Keratinocyte (primary cell): ENCODE results near the gene LRRC75B. TPM values are rescaled to one million over a fixed set of nuclear protein-coding genes. Genes with fewer than 3 reads are reported as not detected.

Experiments
- DNase-seq: peaks from one replicate; pipeline ENCODE4 v3.0.0-alpha.2; 2011; ENCODE audit warnings: low read depth, missing footprints, low spot score
- FAIRE-seq: peaks from 2 replicates; lab custom pipeline; 2011; peaks lifted over from hg19 to GRCh38; lab: Jason Lieb, UNC
- H2AFZ ChIP-seq: 2 replicates; pipeline ENCODE4 v1.6.0; 2012; ENCODE audit warnings: low read length, control low read depth, inconsistent platforms; ENCODE audit not compliant: control insufficient read depth
- H3K27ac ChIP-seq: 2 replicates; pipeline ENCODE4 v1.5.1; 2011; ENCODE audit warnings: low read length; ENCODE audit not compliant: control insufficient read depth, insufficient read depth
- H3K27me3 ChIP-seq: 3 replicates; pipeline ENCODE4 v1.6.0; 2011; ENCODE audit warnings: low read length; ENCODE audit not compliant: control insufficient read depth, insufficient read depth; ENCODE audit errors: extremely low read depth
- H3K36me3 ChIP-seq, 2 experiments: 2 replicates in 1 of 2; 3 replicates in 1 of 2; pipeline ENCODE4 v1.5.1; 2011; ENCODE audit warnings: low read length in 2 of 2, mild to moderate bottlenecking in 1 of 2; ENCODE audit not compliant: control insufficient read depth in 2 of 2, insufficient read depth in 2 of 2; ENCODE audit errors: extremely low read depth in 1 of 2
- H3K4me1 ChIP-seq: 3 replicates; pipeline ENCODE4 v1.5.1; 2011; ENCODE audit warnings: low read length; ENCODE audit not compliant: control insufficient read depth, insufficient read depth; ENCODE audit errors: extremely low read depth
- H3K4me2 ChIP-seq: 3 replicates; pipeline ENCODE4 v1.6.0; 2011; ENCODE audit warnings: low read depth, low read length; ENCODE audit not compliant: control insufficient read depth, insufficient read depth; ENCODE audit errors: extremely low read depth
- H3K4me3 ChIP-seq, 3 experiments: fragments of 200-600 bp in 1 of 3; sonication (generic) in 1 of 3; 2 replicates in 2 of 3; 3 replicates in 1 of 3; pipeline ENCODE4 v1.5.1; 2011 to 2016; ENCODE audit warnings: low read length in 3 of 3, mild to moderate bottlenecking in 3 of 3, control low read depth in 2 of 3, inconsistent platforms in 1 of 3, low read depth in 1 of 3, mixed read lengths in 1 of 3, mixed run types in 1 of 3, moderate library complexity in 1 of 3; ENCODE audit not compliant: control insufficient read depth in 2 of 3, insufficient read depth in 2 of 3; ENCODE audit errors: extremely low read depth in 1 of 3
- H3K79me2 ChIP-seq: 2 replicates; pipeline ENCODE4 v1.6.0; 2012; ENCODE audit warnings: low read length; ENCODE audit not compliant: control insufficient read depth, insufficient read depth
- H3K9ac ChIP-seq: 3 replicates; pipeline ENCODE4 v1.6.0; 2011; ENCODE audit warnings: low read length; ENCODE audit not compliant: control insufficient read depth, insufficient read depth; ENCODE audit errors: extremely low read depth
- H3K9me1 ChIP-seq: 3 replicates; pipeline ENCODE4 v1.6.0; 2011; ENCODE audit warnings: low read length; ENCODE audit not compliant: control insufficient read depth, insufficient read depth; ENCODE audit errors: extremely low read depth
- H3K9me3 ChIP-seq: 2 replicates; pipeline ENCODE4 v1.5.1; 2012; ENCODE audit warnings: low read depth, low read length; ENCODE audit not compliant: control insufficient read depth
- H4K20me1 ChIP-seq: 3 replicates; pipeline ENCODE4 v1.6.0; 2011; ENCODE audit warnings: low read length; ENCODE audit not compliant: control insufficient read depth, insufficient read depth; ENCODE audit errors: extremely low read depth
- EZH2 ChIP-seq: IDR thresholded peaks from one replicate; pipeline ENCODE4 v1.6.1; 2012; ENCODE audit warnings: inconsistent platforms, mild to moderate bottlenecking, low read length, moderate library complexity
- dilution Hi-C: fragments of 300-500 bp; cut with MboI; formaldehyde crosslinking; loops from one replicate; pipeline ENCODE4 v1.7.0; 2020; ENCODE audit warnings: low sequenced_read_pairs; ENCODE audit not compliant: extremely low pct_ligation_motif_present
- polyA plus RNA-seq, 5 experiments: library from polyadenylated mRNA; depleted of rRNA in 3 of 5; stranded (reverse) in 3 of 5; stranded (forward) in 1 of 5; unstranded in 1 of 5; fragments of >200 nt; gene quantifications; 1 replicate in 1 of 5; 2 replicates in 3 of 5; 3 replicates in 1 of 5; pipeline versions ENCODE4 v1.2.1 to v1.2.3, GENCODE V29; 2011 to 2012; ENCODE audit warnings: missing spikeins in 2 of 5, low read depth in 1 of 5, low replicate concordance in 1 of 5
- TF ChIP-seq, protein P1 (sequence below), 3 experiments: IDR thresholded peaks in 1 of 3; conservative IDR thresholded peaks in 1 of 3; optimal IDR thresholded peaks in 1 of 3; 2 replicates in 2 of 3; 3 replicates in 1 of 3; pipeline versions ENCODE3 to v1.5.1; 2011; ENCODE audit warnings: low read length in 3 of 3, mild to moderate bottlenecking in 3 of 3, moderate library complexity in 2 of 3, control low read depth in 1 of 3, inconsistent platforms in 1 of 3; ENCODE audit not compliant: insufficient read depth in 2 of 3; ENCODE audit errors: extremely low read depth in 1 of 3

LRRC75B gene
- polyA plus RNA-seq, 1 donor (not counting 4 experiments of a cell fraction or from before 2014, with no cell fraction given): 4.3 TPM

DNA sequence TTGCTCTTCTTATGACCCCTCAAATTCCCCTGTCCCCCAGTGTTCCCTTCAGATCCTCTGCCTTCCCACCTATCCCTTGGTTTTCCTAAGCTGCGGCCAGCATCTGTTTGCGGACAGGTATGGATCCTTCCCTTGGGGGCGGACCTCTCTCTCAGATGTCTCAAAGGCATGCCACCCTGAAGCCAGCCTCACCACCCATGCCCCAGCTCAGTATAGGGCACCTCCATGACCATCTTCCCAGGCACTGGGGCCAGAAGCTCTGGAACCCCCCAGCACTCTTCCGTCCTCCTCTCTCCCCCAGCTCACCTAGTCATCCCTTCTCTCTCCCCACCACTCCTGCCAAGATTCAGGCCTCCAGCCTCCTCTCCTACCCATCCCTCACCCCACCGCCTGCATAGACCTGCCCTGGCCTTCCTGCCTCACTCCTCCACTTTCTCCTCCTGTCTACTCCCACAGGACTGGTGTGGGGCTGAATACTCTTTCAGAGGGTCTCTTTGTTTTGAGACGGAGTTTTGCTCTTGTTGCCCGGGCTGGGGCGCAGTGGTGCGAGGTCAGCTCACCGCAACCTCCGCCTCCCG, 2.2 kb downstream of the LRRC75B start:
- Histone ChIP-seq H3K4me2 (no peak overlapping the region), H3K27ac (no peak overlapping the region), H3K79me2 (no peaks in the 10 kb centered on the region), H3K36me3 (peaks cover 4% of the 10 kb centered on the region in 2 experiments), H4K20me1 (no peaks in the 10 kb centered on the region), H3K9me1 (no peaks in the 10 kb centered on the region), H3K27me3 (no peaks in the 10 kb centered on the region), H3K9me3 (no peaks in the 10 kb centered on the region), H3K4me3 (no peak overlapping the region), H2AFZ (no peak overlapping the region), H3K9ac (no peak overlapping the region), H3K4me1 (peaks cover 10% of the 10 kb centered on the region)
- dilution Hi-C loops: no loop called here
- FAIRE-seq (no peak), DNase-seq (no peak)
- TF ChIP-seq EZH2: no peak
- TF ChIP-seq, protein P1, sequence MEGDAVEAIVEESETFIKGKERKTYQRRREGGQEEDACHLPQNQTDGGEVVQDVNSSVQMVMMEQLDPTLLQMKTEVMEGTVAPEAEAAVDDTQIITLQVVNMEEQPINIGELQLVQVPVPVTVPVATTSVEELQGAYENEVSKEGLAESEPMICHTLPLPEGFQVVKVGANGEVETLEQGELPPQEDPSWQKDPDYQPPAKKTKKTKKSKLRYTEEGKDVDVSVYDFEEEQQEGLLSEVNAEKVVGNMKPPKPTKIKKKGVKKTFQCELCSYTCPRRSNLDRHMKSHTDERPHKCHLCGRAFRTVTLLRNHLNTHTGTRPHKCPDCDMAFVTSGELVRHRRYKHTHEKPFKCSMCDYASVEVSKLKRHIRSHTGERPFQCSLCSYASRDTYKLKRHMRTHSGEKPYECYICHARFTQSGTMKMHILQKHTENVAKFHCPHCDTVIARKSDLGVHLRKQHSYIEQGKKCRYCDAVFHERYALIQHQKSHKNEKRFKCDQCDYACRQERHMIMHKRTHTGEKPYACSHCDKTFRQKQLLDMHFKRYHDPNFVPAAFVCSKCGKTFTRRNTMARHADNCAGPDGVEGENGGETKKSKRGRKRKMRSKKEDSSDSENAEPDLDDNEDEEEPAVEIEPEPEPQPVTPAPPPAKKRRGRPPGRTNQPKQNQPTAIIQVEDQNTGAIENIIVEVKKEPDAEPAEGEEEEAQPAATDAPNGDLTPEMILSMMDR (optimal IDR thresholded peaks at IDR 0.05 in 1 of 3, IDR thresholded peaks at IDR 0.05 in 1 of 3, conservative IDR thresholded peaks at IDR 0.05 in 1 of 3; ENCODE audit: extremely low read depth in 1 of 3, insufficient read depth in 2 of 3, low read length in 3 of 3): no peak

DNA sequence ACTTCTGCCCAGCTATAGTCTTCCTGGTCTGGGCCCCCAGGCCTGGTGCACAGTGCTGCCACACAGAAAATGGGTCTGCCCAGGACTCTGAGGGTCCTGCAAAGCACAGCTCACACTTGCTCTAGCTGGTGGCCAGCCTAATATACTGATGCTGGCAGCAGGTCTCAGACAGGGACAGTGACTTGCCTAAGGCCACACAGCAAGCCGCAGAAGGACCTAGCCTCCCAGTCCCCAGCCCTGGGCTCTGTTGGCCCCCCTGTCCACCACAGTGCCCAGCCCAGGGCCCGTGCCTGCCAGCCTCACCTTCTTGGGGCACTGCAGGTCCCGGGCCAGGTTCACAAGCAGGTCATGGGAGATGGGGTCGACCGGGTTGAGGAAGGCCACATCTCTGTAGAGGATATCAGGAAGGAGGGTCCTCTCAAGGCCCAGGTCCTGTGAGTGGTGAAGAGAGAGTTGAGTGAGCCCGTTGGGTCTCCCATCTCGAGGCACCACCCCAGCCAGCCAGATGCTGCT, 3.3 kb downstream of the LRRC75B start:
- Histone ChIP-seq H3K4me1 (peaks cover 10% of the 10 kb centered on the region), H4K20me1 (no peaks in the 10 kb centered on the region), H3K4me3 (no peak overlapping the region), H3K4me2 (no peak overlapping the region), H3K36me3 (peaks cover 4% of the 10 kb centered on the region in 2 experiments), H3K27me3 (no peaks in the 10 kb centered on the region), H3K9me1 (no peaks in the 10 kb centered on the region), H3K27ac (no peak overlapping the region), H2AFZ (no peak overlapping the region), H3K79me2 (no peaks in the 10 kb centered on the region), H3K9me3 (no peaks in the 10 kb centered on the region), H3K9ac (no peak overlapping the region)
- FAIRE-seq (no peak), DNase-seq (no peak)
- dilution Hi-C loops: no loop called here
- TF ChIP-seq, protein P1 (optimal IDR thresholded peaks at IDR 0.05 in 1 of 3, IDR thresholded peaks at IDR 0.05 in 1 of 3, conservative IDR thresholded peaks at IDR 0.05 in 1 of 3; ENCODE audit: extremely low read depth in 1 of 3, insufficient read depth in 2 of 3, low read length in 3 of 3): no peak
- TF ChIP-seq EZH2: no peak
